ENCODE measurements around the gene MAGI1. TPM values are rescaled to one million over a fixed set of nuclear protein-coding genes. Genes with fewer than 3 reads are reported as not detected.
"Not testable (repeated sequence)": the region's sequence is repeated elsewhere in the genome, so short reads cannot be mapped to it uniquely, and the experiment has no call there.

Gene MAGI1
- total RNA-seq, 1 experiment from 2014 or later: 0.77 TPM

GRCh38 chr3:65584913-65585312, 453.8 kb downstream of the MAGI1 start:
- in situ Hi-C loops (cut with HindIII; ENCODE audit: low pct_unique_long_range_greater_than_20kb, low sequenced_read_pairs): no loop called here
- DNase-seq (ENCODE audit: low read depth, low spot score): no peak

- in situ Hi-C loops (cut with HindIII; ENCODE audit: low pct_unique_long_range_greater_than_20kb, low sequenced_read_pairs): no loop called here
- DNase-seq (ENCODE audit: low read depth, low spot score): no peak
Measured at GRCh38 chr3:65584002-65584401, 454.7 kb downstream of the MAGI1 start.

GRCh38 chr3:65583188-65583587, 455.5 kb downstream of the MAGI1 start:
- in situ Hi-C loops (cut with HindIII; ENCODE audit: low pct_unique_long_range_greater_than_20kb, low sequenced_read_pairs): no loop called here
- no peak for DNase-seq (ENCODE audit: low read depth, low spot score)

- in situ Hi-C loops (cut with HindIII; ENCODE audit: low pct_unique_long_range_greater_than_20kb, low sequenced_read_pairs): no loop called here
- no peak for DNase-seq (ENCODE audit: low read depth, low spot score)
Measured at GRCh38 chr3:65582012-65582717, 456.6 kb downstream of the MAGI1 start.

GRCh38 chr3:65581313-65581712, 457.4 kb downstream of the MAGI1 start:
- in situ Hi-C loops (cut with HindIII; ENCODE audit: low pct_unique_long_range_greater_than_20kb, low sequenced_read_pairs): no loop called here
- no peak for DNase-seq (ENCODE audit: low read depth, low spot score)

GRCh38 chr3:65578861-65579260, 459.9 kb downstream of the MAGI1 start:
- no peak for DNase-seq (ENCODE audit: low read depth, low spot score)
- in situ Hi-C loops (cut with HindIII; ENCODE audit: low pct_unique_long_range_greater_than_20kb, low sequenced_read_pairs): no loop called here

GRCh38 chr3:65577843-65578430, 460.8 kb downstream of the MAGI1 start:
- in situ Hi-C loops (cut with HindIII; ENCODE audit: low pct_unique_long_range_greater_than_20kb, low sequenced_read_pairs): no loop called here
- DNase-seq (ENCODE audit: low read depth, low spot score): no peak

- DNase-seq (ENCODE audit: low read depth, low spot score): no peak
- in situ Hi-C loops (cut with HindIII; ENCODE audit: low pct_unique_long_range_greater_than_20kb, low sequenced_read_pairs): no loop called here
Measured at GRCh38 chr3:65576966-65577365, 461.8 kb downstream of the MAGI1 start.

- no peak for DNase-seq (ENCODE audit: low read depth, low spot score)
- in situ Hi-C loops (cut with HindIII; ENCODE audit: low pct_unique_long_range_greater_than_20kb, low sequenced_read_pairs): no loop called here
Measured at GRCh38 chr3:65576228-65576627, 462.5 kb downstream of the MAGI1 start.

GRCh38 chr3:65575376-65575840, 463.3 kb downstream of the MAGI1 start:
- DNase-seq (ENCODE audit: low read depth, low spot score): no peak
- in situ Hi-C loops (cut with HindIII; ENCODE audit: low pct_unique_long_range_greater_than_20kb, low sequenced_read_pairs): no loop called here

GRCh38 chr3:65573548-65574116, 465.1 kb downstream of the MAGI1 start:
- no peak for DNase-seq (ENCODE audit: low read depth, low spot score)
- in situ Hi-C loops (cut with HindIII; ENCODE audit: low pct_unique_long_range_greater_than_20kb, low sequenced_read_pairs): no loop called here

- no peak for DNase-seq (ENCODE audit: low read depth, low spot score)
- in situ Hi-C loops (cut with HindIII; ENCODE audit: low pct_unique_long_range_greater_than_20kb, low sequenced_read_pairs): no loop called here
Measured at GRCh38 chr3:65572175-65572777, 466.4 kb downstream of the MAGI1 start.

GRCh38 chr3:65569845-65570405, 468.8 kb downstream of the MAGI1 start:
- DNase-seq (ENCODE audit: low read depth, low spot score): no peak
- in situ Hi-C loops (cut with HindIII; ENCODE audit: low pct_unique_long_range_greater_than_20kb, low sequenced_read_pairs): no loop called here

GRCh38 chr3:65569129-65569528, 469.6 kb downstream of the MAGI1 start:
- in situ Hi-C loops (cut with HindIII; ENCODE audit: low pct_unique_long_range_greater_than_20kb, low sequenced_read_pairs): no loop called here
- no peak for DNase-seq (ENCODE audit: low read depth, low spot score)

GRCh38 chr3:65568497-65568896, 470.2 kb downstream of the MAGI1 start:
- in situ Hi-C loops (cut with HindIII; ENCODE audit: low pct_unique_long_range_greater_than_20kb, low sequenced_read_pairs): no loop called here
- DNase-seq (ENCODE audit: low read depth, low spot score): no peak

- DNase-seq (ENCODE audit: low read depth, low spot score); in situ Hi-C loops (cut with HindIII; ENCODE audit: low pct_unique_long_range_greater_than_20kb, low sequenced_read_pairs): not testable (repeated sequence)
Measured at GRCh38 chr3:65565744-65566143, 473.0 kb downstream of the MAGI1 start.

- no peak for DNase-seq (ENCODE audit: low read depth, low spot score)
- in situ Hi-C loops (cut with HindIII; ENCODE audit: low pct_unique_long_range_greater_than_20kb, low sequenced_read_pairs): no loop called here
Measured at GRCh38 chr3:65564483-65564882, 474.2 kb downstream of the MAGI1 start.

- in situ Hi-C loops (cut with HindIII; ENCODE audit: low pct_unique_long_range_greater_than_20kb, low sequenced_read_pairs): no loop called here
- DNase-seq (ENCODE audit: low read depth, low spot score): no peak
Measured at GRCh38 chr3:65563861-65564260, 474.9 kb downstream of the MAGI1 start.
